Panc1 (cell line): ENCODE data around the gene EPHA3. TPM values are rescaled to one million over a fixed set of nuclear protein-coding genes. Genes with fewer than 3 reads are reported as not detected.

Source experiments
- ATAC-seq: fragments of 200-7000 bp; cut with Tn5 transposase; 2 replicates; pipeline ENCODE4 v1.9.1; 2020; ENCODE audit warnings: mild to moderate bottlenecking, moderate library complexity
- BruUV-seq: library from RNA; stranded (reverse); fragments of 400-500 nt; replicated peaks from 2 replicates; lab custom pipeline; 2021; lab: Mats Ljungman, UMichigan
- CTCF ChIA-PET: fragments of 300-600 bp; sonication (Branson Sonifier 250); formaldehyde crosslinking; loops from one replicate; lab custom pipeline; 2022; ENCODE audit warnings: antibody characterized with exemption; lab: Charles Lee
- POLR2A ChIA-PET: fragments of 300-600 bp; sonication (Branson Sonifier 250); formaldehyde crosslinking; loops from one replicate; lab custom pipeline; 2022; ENCODE audit warnings: antibody characterized with exemption; lab: Charles Lee
- DNase-seq: peaks from one replicate; pipeline ENCODE4 v3.0.0-alpha.2; 2010; ENCODE audit warnings: low read depth, low spot score
- H3K27ac ChIP-seq: 2 replicates; pipeline ENCODE4 v1.5.1; 2011; ENCODE audit warnings: mild to moderate bottlenecking, low read length, inconsistent platforms
- H3K27me3 ChIP-seq: fragments of 200-500 bp; sonication (Bioruptor generic); 2 replicates; pipeline ENCODE4 v1.6.0; 2014; ENCODE audit warnings: low read length, inconsistent platforms; ENCODE audit not compliant: control insufficient read depth, insufficient read depth
- H3K36me3 ChIP-seq: fragments of 200-500 bp; sonication (Bioruptor generic); 2 replicates; pipeline ENCODE4 v1.5.1; 2014; ENCODE audit warnings: inconsistent platforms, mild to moderate bottlenecking, low read length, moderate library complexity; ENCODE audit not compliant: control insufficient read depth, insufficient read depth
- H3K4me1 ChIP-seq: 2 replicates; pipeline ENCODE4 v1.5.1; 2011; ENCODE audit warnings: inconsistent platforms, mild to moderate bottlenecking, low read length, moderate library complexity; ENCODE audit not compliant: control insufficient read depth, insufficient read depth
- H3K4me3 ChIP-seq, 2 experiments: 2 replicates each; pipeline ENCODE4 v1.5.1; 2011 to 2012; ENCODE audit warnings: low read depth in 2 of 2, low read length in 2 of 2, mild to moderate bottlenecking in 2 of 2, inconsistent platforms in 1 of 2, moderate library complexity in 1 of 2
- H3K9me3 ChIP-seq: fragments of 200-500 bp; sonication (Bioruptor generic); 2 replicates; pipeline ENCODE4 v1.5.1; 2014; ENCODE audit warnings: low read depth, mild to moderate bottlenecking, inconsistent platforms, low read length, moderate library complexity; ENCODE audit not compliant: control insufficient read depth, insufficient read depth
- CTCF ChIP-seq: fragments of 450-650 bp; IDR thresholded peaks from 2 replicates; pipeline ENCODE4 v1.5.1; 2017; ENCODE audit warnings: mild to moderate bottlenecking
- POLR2AphosphoS5 ChIP-seq: IDR thresholded peaks from 2 replicates; pipeline ENCODE4 v1.6.1; 2012; ENCODE audit warnings: mild to moderate bottlenecking, low read depth, low read length, moderate library complexity
- REST ChIP-seq, 2 experiments: IDR thresholded peaks; 2 replicates each; pipeline ENCODE4 v1.6.1; 2011 to 2012; ENCODE audit warnings: low read depth in 2 of 2, control low read depth in 1 of 2, low read length in 1 of 2, mild to moderate bottlenecking in 1 of 2, moderate library complexity in 1 of 2; ENCODE audit not compliant: insufficient read depth in 1 of 2
- SIN3A ChIP-seq: IDR thresholded peaks from 2 replicates; pipeline ENCODE4 v1.6.1; 2012; ENCODE audit warnings: low read depth, mild to moderate bottlenecking, low read length, moderate library complexity, borderline replicate concordance; ENCODE audit not compliant: insufficient read depth
- TCF7L2 ChIP-seq: IDR thresholded peaks from 2 replicates; pipeline ENCODE4 v1.6.1; 2011; ENCODE audit warnings: mild to moderate bottlenecking, low read depth, low read length, inconsistent platforms
- in situ Hi-C: cut with HindIII; loops from 2 replicates; pipeline ENCODE4 v1.10.0; 2016; ENCODE audit warnings: low sequenced_read_pairs, low pct_unique_long_range_greater_than_20kb
- intact Hi-C: fragments of 100-400 bp; cut with micrococcal nuclease; formaldehyde crosslinking; loops from one replicate; pipeline ENCODE4 v1.10.0; 2022; ENCODE audit not compliant: unreplicated experiment
- total RNA-seq: library from RNA; stranded (reverse); gene quantifications from one replicate; pipeline ENCODE4 v1.2.1, GENCODE V29; 2021; ENCODE audit not compliant: unreplicated experiment

EPHA3 gene
- total RNA-seq, 1 experiment from 2014 or later = 0.05 TPM

DNA sequence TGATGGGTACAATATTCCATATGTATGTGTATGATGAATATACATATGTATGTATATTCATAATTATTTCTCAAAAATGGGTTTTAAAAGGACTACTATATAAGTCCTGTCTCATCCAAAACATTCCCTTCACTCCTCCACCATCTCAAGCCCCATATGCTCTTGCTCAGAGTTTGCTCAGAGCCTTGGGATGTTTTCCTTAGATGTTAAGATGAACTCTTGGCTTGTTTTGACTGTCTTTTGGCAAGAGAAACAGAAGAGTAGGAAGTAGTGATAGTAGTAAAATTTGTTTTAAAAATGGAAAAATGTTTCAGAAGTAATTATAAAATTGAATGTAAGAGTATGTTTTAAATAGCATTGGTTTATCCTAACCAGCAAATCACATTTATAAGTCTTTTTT is 6.2 kb upstream of the EPHA3 start:
- BruUV-seq = no TSS peak
- no peak for DNase-seq
- Histone ChIP-seq H3K4me3 (no peak overlapping the region), H3K36me3 (no peaks in the 10 kb centered on the region), H3K9me3 (no peaks in the 10 kb centered on the region), H3K4me1 (no peaks in the 10 kb centered on the region), H3K27me3 (no peaks in the 10 kb centered on the region), H3K27ac (no peak overlapping the region)
- ChIA-PET POLR2A (no interaction called here), CTCF (no interaction called here)
- in situ Hi-C loops = no loop called here
- TF ChIP-seq REST (IDR thresholded peaks at IDR 0.05; ENCODE audit: insufficient read depth in 1 of 2, low read depth in 2 of 2, low read length in 1 of 2) (no peak), TCF7L2 (no peak), SIN3A (no peak), CTCF (no peak)
- no peak for ATAC-seq
- intact Hi-C loops = no loop called here

GRCh38 chr3:89101921-89102320 is 5.5 kb upstream of the EPHA3 start:
- Histone ChIP-seq H3K36me3 (no peaks in the 10 kb centered on the region), H3K27ac (no peak overlapping the region), H3K9me3 (no peaks in the 10 kb centered on the region), H3K27me3 (no peaks in the 10 kb centered on the region), H3K4me1 (no peaks in the 10 kb centered on the region; the same call in 1 of the 2 replicates), H3K4me3 (no peak overlapping the region)
- ATAC-seq (no peak), DNase-seq (no peak)
- no TSS peak for BruUV-seq
- ChIA-PET CTCF (no interaction called here), POLR2A (no interaction called here)
- intact Hi-C loops (no loop called here), in situ Hi-C loops (no loop called here)
- no peak for TF ChIP-seq POLR2AphosphoS5
- no peak for TF ChIP-seq SIN3A
- no peak for TF ChIP-seq REST (IDR thresholded peaks at IDR 0.05; ENCODE audit: insufficient read depth in 1 of 2, low read depth in 2 of 2, low read length in 1 of 2)
- no peak for TF ChIP-seq TCF7L2
- no peak for TF ChIP-seq CTCF
